HepG2 (cell line): Measurements from ENCODE around the gene GC. TPM values are rescaled to one million over a fixed set of nuclear protein-coding genes. Genes with fewer than 3 reads are reported as not detected.

Source experiments
- ATAC-seq: fragments of 200-7000 bp; cut with Tn5 transposase; 3 replicates; pipeline ENCODE4 v1.9.1; 2020; ENCODE audit warnings: mild to moderate bottlenecking, moderate library complexity
- BruUV-seq: library from RNA; stranded (reverse); fragments of 400-500 nt; replicated peaks from 2 replicates; lab custom pipeline; 2021; lab: Mats Ljungman, UMichigan
- CTCF ChIA-PET: fragments of 300-600 bp; formaldehyde crosslinking; extraction: SDS; loops from one replicate; lab custom pipeline; 2021; ENCODE audit warnings: low total read pairs, inconsistent platforms, low intra/inter-chr PET ratio; lab: Yijun Ruan, JAX
- POLR2A ChIA-PET: fragments of 350-600 bp; sonication (Branson Sonifier 250); formaldehyde crosslinking; loops from one replicate; lab custom pipeline; 2020; ENCODE audit warnings: antibody characterized with exemption, inconsistent platforms; lab: Yijun Ruan, JAX
- DNase-seq: peaks from one replicate; pipeline ENCODE4 v3.0.0-alpha.2; 2015; ENCODE audit warnings: low spot score
- FAIRE-seq: peaks from 3 replicates; lab custom pipeline; 2011; peaks lifted over from hg19 to GRCh38; lab: Jason Lieb, UNC
- H2AFZ ChIP-seq: one replicate; pipeline ENCODE4 v1.6.1; 2011; ENCODE audit warnings: low read length, inconsistent platforms
- H3K27ac ChIP-seq: fragments of 300-600 bp; 3 replicates; pipeline ENCODE4 v1.8.0; 2011; ENCODE audit warnings: mixed run types, mild to moderate bottlenecking, mixed read lengths, low read length, inconsistent platforms; ENCODE audit not compliant: insufficient read depth; ENCODE audit errors: extremely low read length
- H3K27me3 ChIP-seq, 2 experiments: fragments of 200-600 bp in 1 of 2; 2 replicates in 1 of 2; 3 replicates in 1 of 2; pipeline versions ENCODE4 v1.6.0 to v1.8.0; 2011; ENCODE audit warnings: low read length in 2 of 2, mild to moderate bottlenecking in 2 of 2, moderate library complexity in 2 of 2, inconsistent platforms in 1 of 2; ENCODE audit not compliant: insufficient read depth in 2 of 2, control insufficient read depth in 1 of 2
- H3K36me3 ChIP-seq, 2 experiments: fragments of 200-600 bp in 1 of 2; replicated peaks in 1 of 2; 2 replicates in 1 of 2; 3 replicates in 1 of 2; pipeline versions ENCODE4 v1.5.1 to v1.8.0; 2011; ENCODE audit warnings: low read length in 2 of 2, inconsistent platforms in 1 of 2; ENCODE audit not compliant: insufficient read depth in 2 of 2, control insufficient read depth in 1 of 2
- H3K4me1 ChIP-seq: 2 replicates; pipeline ENCODE4 v1.5.1; 2012; ENCODE audit warnings: low read length, inconsistent platforms; ENCODE audit not compliant: insufficient read depth
- H3K4me2 ChIP-seq: 2 replicates; pipeline ENCODE4 v1.6.0; 2011; ENCODE audit warnings: low read depth, low read length, inconsistent platforms
- H3K4me3 ChIP-seq, 3 experiments: fragments of 200-600 bp in 1 of 3; sonication (generic), shearing (Covaris generic) in 1 of 3; replicated peaks in 1 of 3; 2 replicates each; pipeline ENCODE4 v1.5.1; 2011 to 2016; ENCODE audit warnings: low read length in 3 of 3, inconsistent platforms in 2 of 3, low read depth in 2 of 3, mild to moderate bottlenecking in 2 of 3, control low read depth in 1 of 3, mixed read lengths in 1 of 3; ENCODE audit not compliant: insufficient read depth in 1 of 3
- H3K79me2 ChIP-seq: one replicate; pipeline ENCODE4 v1.6.1; 2011; ENCODE audit warnings: low read length, inconsistent platforms; ENCODE audit not compliant: insufficient read depth
- H3K9ac ChIP-seq: 2 replicates; pipeline ENCODE4 v1.6.0; 2011; ENCODE audit warnings: mild to moderate bottlenecking, low read depth, low read length, inconsistent platforms; ENCODE audit not compliant: insufficient read depth
- H3K9me3 ChIP-seq: 2 replicates; pipeline ENCODE4 v1.5.1; 2012; ENCODE audit warnings: mild to moderate bottlenecking, low read length
- H4K20me1 ChIP-seq: 2 replicates; pipeline ENCODE4 v1.6.0; 2011; ENCODE audit warnings: inconsistent platforms, mild to moderate bottlenecking, low read length, moderate library complexity; ENCODE audit not compliant: insufficient read depth
- AGO1 ChIP-seq: fragments of 200-400 bp; formaldehyde crosslinking; IDR thresholded peaks from 2 replicates; pipeline ENCODE4 v1.6.1; 2017; ENCODE audit warnings: mild to moderate bottlenecking, low read depth, low read length, moderate library complexity; ENCODE audit not compliant: poor library complexity, severe bottlenecking
- JDP2 ChIP-seq: sonication (generic); formaldehyde crosslinking; IDR thresholded peaks from 2 replicates; pipeline ENCODE4 v1.8.1; 2022; ENCODE audit warnings: missing genetic modification reagents, borderline replicate concordance
- KLF6 ChIP-seq: IDR thresholded peaks from 2 replicates; pipeline ENCODE4 v1.8.0; 2016; ENCODE audit warnings: missing biosample characterization, missing genetic modification reagents
- POLR2A ChIP-seq, 2 experiments: IDR thresholded peaks; 2 replicates each; pipeline ENCODE4 v1.6.1; 2011; ENCODE audit warnings: low read depth in 2 of 2, low read length in 2 of 2, mild to moderate bottlenecking in 1 of 2, moderate library complexity in 1 of 2; ENCODE audit not compliant: insufficient read depth in 1 of 2
- RELA ChIP-seq: sonication (generic); formaldehyde crosslinking; IDR thresholded peaks from 2 replicates; pipeline ENCODE4 v1.4.0; 2020; ENCODE audit warnings: missing genetic modification reagents
- REXO4 ChIP-seq: sonication (generic); formaldehyde crosslinking; IDR thresholded peaks from 2 replicates; pipeline ENCODE4 v1.8.0; 2022; ENCODE audit warnings: missing genetic modification reagents, mild to moderate bottlenecking, borderline replicate concordance
- TBX2 ChIP-seq: sonication (generic); formaldehyde crosslinking; IDR thresholded peaks from 2 replicates; pipeline ENCODE4 v1.5.0; 2020; ENCODE audit warnings: missing genetic modification reagents, mild to moderate bottlenecking, borderline replicate concordance
- ZNF33A ChIP-seq: sonication (generic); formaldehyde crosslinking; IDR thresholded peaks from 2 replicates; pipeline ENCODE4 v1.5.1; 2020; ENCODE audit warnings: missing genetic modification reagents, mild to moderate bottlenecking, moderate library complexity, borderline replicate concordance
- ZNF605 ChIP-seq: sonication (generic); formaldehyde crosslinking; IDR thresholded peaks from 2 replicates; pipeline ENCODE4 v1.8.0; 2022; ENCODE audit warnings: mild to moderate bottlenecking, missing genetic modification reagents
- WGBS: methylation state at CpG from one replicate; pipeline ENCODE4 v1.1.6; 2017; ENCODE audit warnings: low lambda C conversion rate; 5-methylcytosine and 5-hydroxymethylcytosine counted together
- in situ Hi-C: cut with HindIII; loops from 2 replicates; pipeline ENCODE4 v1.10.0; 2017; ENCODE audit warnings: low pct_unique_long_range_greater_than_20kb; ENCODE audit not compliant: extremely low pct_ligation_motif_present
- intact Hi-C: fragments of 100-400 bp; cut with micrococcal nuclease; formaldehyde crosslinking; loops from one replicate; pipeline ENCODE4 v1.10.0; 2022; ENCODE audit not compliant: unreplicated experiment
- polyA plus RNA-seq, 8 experiments: library from polyadenylated mRNA; depleted of rRNA in 3 of 8; stranded (reverse) in 7 of 8; unstranded in 1 of 8; fragments of >200 nt; fragmentation: Illumina TruSeq in 4 of 8; extraction: Trizol in 4 of 8; gene quantifications; 2 replicates each; pipeline versions ENCODE4 v1.2.1 to v1.2.3, GENCODE V29; 2011 to 2016; ENCODE audit warnings: low read depth in 4 of 8, missing spikeins in 1 of 8, mixed read lengths in 1 of 8; ENCODE audit not compliant: insufficient read depth in 1 of 8
- total RNA-seq, 5 experiments: library from RNA; depleted of rRNA; stranded (reverse); fragments of >200 nt; fragmentation: Illumina TruSeq; extraction: Trizol; gene quantifications; 2 replicates each; pipeline ENCODE4 v1.2.3, GENCODE V29; 2016; ENCODE audit warnings: low read depth in 1 of 5
- TF ChIP-seq, protein P1 (sequence below): sonication (generic); formaldehyde crosslinking; IDR thresholded peaks from 2 replicates; pipeline ENCODE4 v1.5.1; 2020; ENCODE audit warnings: mild to moderate bottlenecking, missing genetic modification reagents, moderate library complexity
- TF ChIP-seq, protein P2 (sequence below): sonication (generic); formaldehyde crosslinking; IDR thresholded peaks from 2 replicates; pipeline ENCODE4 v1.5.0; 2020; ENCODE audit warnings: missing genetic modification reagents, mild to moderate bottlenecking, borderline replicate concordance
- TF ChIP-seq, protein P3 (sequence below): sonication (generic); formaldehyde crosslinking; IDR thresholded peaks from 2 replicates; pipeline ENCODE4 v1.4.0; 2020; ENCODE audit warnings: missing genetic modification reagents

Gene GC
- total and polyA plus RNA-seq, 2 of the 13 experiments (the other 11 are each of a cell fraction or from before 2014, with no cell fraction given) = 0.18 to 0.35 TPM

GRCh38 chr4:71711985-71712348 is 71.9 kb downstream of the GC start:
- no peaks in the 10 kb centered on the region for H3K79me2 ChIP-seq
- BruUV-seq = no TSS peak
- ATAC-seq = no peak
- no peaks in the 10 kb centered on the region for H3K9me3 ChIP-seq
- H4K20me1 ChIP-seq = no peaks in the 10 kb centered on the region
- no peak for DNase-seq
- 17% methylated on average over 3 of the region's 3 CpGs for WGBS
- no peak overlapping the region for H2AFZ ChIP-seq
- in situ Hi-C loops (loop anchor here (10.0 to 25.0 kb wide), 2 partner anchors 487 to 1050 kb away; partner anchors contain the start of gene JCHAIN), intact Hi-C loops (no loop called here)
- no peaks in the 10 kb centered on the region for H3K27me3 ChIP-seq
- H3K36me3 ChIP-seq = no peaks in the 10 kb centered on the region
- H3K9ac ChIP-seq = no peak overlapping the region
- no peak for FAIRE-seq
- ChIA-PET CTCF (no interaction called here), POLR2A (no interaction called here)
- H3K27ac ChIP-seq = no peak overlapping the region
- no peaks in the 10 kb centered on the region for H3K4me1 ChIP-seq
- no peak overlapping the region for H3K4me3 ChIP-seq
- H3K4me2 ChIP-seq = no peak overlapping the region
- no peak for TF ChIP-seq AGO1
- TF ChIP-seq JDP2 (CRISPR knock-in tag) = no peak
- TF ChIP-seq ZNF33A (CRISPR knock-in tag) = no peak
- TF ChIP-seq, protein P1, sequence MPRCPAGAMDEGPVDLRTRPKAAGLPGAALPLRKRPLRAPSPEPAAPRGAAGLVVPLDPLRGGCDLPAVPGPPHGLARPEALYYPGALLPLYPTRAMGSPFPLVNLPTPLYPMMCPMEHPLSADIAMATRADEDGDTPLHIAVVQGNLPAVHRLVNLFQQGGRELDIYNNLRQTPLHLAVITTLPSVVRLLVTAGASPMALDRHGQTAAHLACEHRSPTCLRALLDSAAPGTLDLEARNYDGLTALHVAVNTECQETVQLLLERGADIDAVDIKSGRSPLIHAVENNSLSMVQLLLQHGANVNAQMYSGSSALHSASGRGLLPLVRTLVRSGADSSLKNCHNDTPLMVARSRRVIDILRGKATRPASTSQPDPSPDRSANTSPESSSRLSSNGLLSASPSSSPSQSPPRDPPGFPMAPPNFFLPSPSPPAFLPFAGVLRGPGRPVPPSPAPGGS (CRISPR knock-in tag) = no peak
- TF ChIP-seq, protein P2, sequence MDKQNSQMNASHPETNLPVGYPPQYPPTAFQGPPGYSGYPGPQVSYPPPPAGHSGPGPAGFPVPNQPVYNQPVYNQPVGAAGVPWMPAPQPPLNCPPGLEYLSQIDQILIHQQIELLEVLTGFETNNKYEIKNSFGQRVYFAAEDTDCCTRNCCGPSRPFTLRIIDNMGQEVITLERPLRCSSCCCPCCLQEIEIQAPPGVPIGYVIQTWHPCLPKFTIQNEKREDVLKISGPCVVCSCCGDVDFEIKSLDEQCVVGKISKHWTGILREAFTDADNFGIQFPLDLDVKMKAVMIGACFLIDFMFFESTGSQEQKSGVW (CRISPR knock-in tag) = no peak
- TF ChIP-seq RELA = no peak
- TF ChIP-seq, protein P3, sequence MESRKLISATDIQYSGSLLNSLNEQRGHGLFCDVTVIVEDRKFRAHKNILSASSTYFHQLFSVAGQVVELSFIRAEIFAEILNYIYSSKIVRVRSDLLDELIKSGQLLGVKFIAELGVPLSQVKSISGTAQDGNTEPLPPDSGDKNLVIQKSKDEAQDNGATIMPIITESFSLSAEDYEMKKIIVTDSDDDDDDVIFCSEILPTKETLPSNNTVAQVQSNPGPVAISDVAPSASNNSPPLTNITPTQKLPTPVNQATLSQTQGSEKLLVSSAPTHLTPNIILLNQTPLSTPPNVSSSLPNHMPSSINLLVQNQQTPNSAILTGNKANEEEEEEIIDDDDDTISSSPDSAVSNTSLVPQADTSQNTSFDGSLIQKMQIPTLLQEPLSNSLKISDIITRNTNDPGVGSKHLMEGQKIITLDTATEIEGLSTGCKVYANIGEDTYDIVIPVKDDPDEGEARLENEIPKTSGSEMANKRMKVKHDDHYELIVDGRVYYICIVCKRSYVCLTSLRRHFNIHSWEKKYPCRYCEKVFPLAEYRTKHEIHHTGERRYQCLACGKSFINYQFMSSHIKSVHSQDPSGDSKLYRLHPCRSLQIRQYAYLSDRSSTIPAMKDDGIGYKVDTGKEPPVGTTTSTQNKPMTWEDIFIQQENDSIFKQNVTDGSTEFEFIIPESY = no peak
- no peak for TF ChIP-seq REXO4
- no peak for TF ChIP-seq ZNF605 (CRISPR knock-in tag)
- no peak for TF ChIP-seq POLR2A (IDR thresholded peaks at IDR 0.05; ENCODE audit: insufficient read depth in 1 of 2, low read depth in 2 of 2, low read length in 2 of 2)
- TF ChIP-seq TBX2 (CRISPR knock-in tag) = no peak
- no peak for TF ChIP-seq KLF6
